Stimulated activated naive CD8-positive, alpha-beta T cell treated with anti-CD3 and anti-CD28 coated beads, Interleukin-15, amount 100 ng/mL, for 72 hours (primary cell): ENCODE data around the gene FRMPD2.
A peak's percentile ranks its signal among the peaks of the same experiment; 100 is the strongest.

Experiments used
- ATAC-seq: fragments of 150-1000 bp; cut with Tn5 transposase; 2 replicates; pipeline ENCODE4 v1.10.0; 2021; ENCODE audit warnings: mild to moderate bottlenecking, moderate library complexity
- DNase-seq, 2 donors: peaks; one replicate each; pipeline ENCODE4 v3.0.0; 2021 to 2022
- H3K27ac Mint-ChIP-seq, 2 donors: one replicate each; pipeline ENCODE4 v1.8.0; 2022; ENCODE audit warnings: mild to moderate bottlenecking in 2 of 2, mixed read lengths in 2 of 2, moderate library complexity in 2 of 2
- H3K27me3 Mint-ChIP-seq: one replicate; pipeline ENCODE4 v1.8.0; 2022; ENCODE audit warnings: mixed read lengths
- H3K4me1 Mint-ChIP-seq: one replicate; pipeline ENCODE4 v1.8.0; 2022; ENCODE audit warnings: mild to moderate bottlenecking, mixed read lengths
- H3K4me3 Mint-ChIP-seq, 2 donors: one replicate each; pipeline ENCODE4 v1.8.0; 2022; ENCODE audit warnings: mild to moderate bottlenecking in 2 of 2, mixed read lengths in 2 of 2, moderate library complexity in 1 of 2
- H3K9me3 Mint-ChIP-seq, 2 donors: one replicate each; pipeline ENCODE4 v1.8.0; 2022; ENCODE audit warnings: mixed read lengths in 2 of 2

FRMPD2 gene

GRCh38 chr10:48273741-48274140 is 755 bp downstream of the FRMPD2 start:
- DNase-seq, result no peak
- ATAC-seq, result no peak
- Mint-ChIP-seq H3K4me1 (no peaks in the 10 kb centered on the region), H3K27me3 (no peaks in the 10 kb centered on the region), H3K27ac (no peak overlapping the region), H3K4me3 (no peak overlapping the region), H3K9me3 (no peaks in the 10 kb centered on the region)

- H3K9me3 Mint-ChIP-seq, result peaks cover 0 to 3% of the 10 kb centered on the region in 2 donors
- no peak overlapping the region for H3K27ac Mint-ChIP-seq
- H3K4me1 Mint-ChIP-seq, result no peaks in the 10 kb centered on the region
- no peak for DNase-seq
- H3K4me3 Mint-ChIP-seq, result no peak overlapping the region
- H3K27me3 Mint-ChIP-seq, result no peaks in the 10 kb centered on the region
- ATAC-seq, result no peak
Observed at GRCh38 chr10:48272682-48273081, 1.8 kb downstream of the FRMPD2 start.

GRCh38 chr10:48271047-48271730 is 3.3 kb downstream of the FRMPD2 start:
- no peaks in the 10 kb centered on the region for H3K27me3 Mint-ChIP-seq
- peaks cover 0 to 9% of the 10 kb centered on the region in 2 donors for H3K9me3 Mint-ChIP-seq
- DNase-seq (no peak), ATAC-seq (no peak)
- no peak overlapping the region for H3K4me3 Mint-ChIP-seq
- H3K4me1 Mint-ChIP-seq, result no peaks in the 10 kb centered on the region
- H3K27ac Mint-ChIP-seq, result no peak overlapping the region

GRCh38 chr10:48266528-48266927 is 8.0 kb downstream of the FRMPD2 start:
- H3K27ac Mint-ChIP-seq, result no peak overlapping the region
- H3K27me3 Mint-ChIP-seq, result no peaks in the 10 kb centered on the region
- no peak overlapping the region for H3K4me3 Mint-ChIP-seq
- peaks cover 0 to 9% of the 10 kb centered on the region in 2 donors for H3K9me3 Mint-ChIP-seq
- ATAC-seq (peak; percentile 49), DNase-seq (no peak)
- no peaks in the 10 kb centered on the region for H3K4me1 Mint-ChIP-seq

GRCh38 chr10:48258105-48258504 is 16.4 kb downstream of the FRMPD2 start:
- Mint-ChIP-seq H3K27me3 (peaks cover 7% of the 10 kb centered on the region), H3K9me3 (no peaks in the 10 kb centered on the region), H3K4me1 (no peaks in the 10 kb centered on the region), H3K27ac (peak overlapping the region in 1 of 2 donors; percentile 29), H3K4me3 (no peak overlapping the region)
- no peak for ATAC-seq
- no peak for DNase-seq

GRCh38 chr10:48257407-48257961 is 17.0 kb downstream of the FRMPD2 start:
- Mint-ChIP-seq H3K4me3 (no peak overlapping the region), H3K9me3 (no peaks in the 10 kb centered on the region), H3K27ac (peak overlapping the region in 1 of 2 donors; percentile 29), H3K27me3 (peaks cover 7% of the 10 kb centered on the region), H3K4me1 (no peaks in the 10 kb centered on the region)
- no peak for ATAC-seq
- no peak for DNase-seq

- peaks cover 7% of the 10 kb centered on the region for H3K27me3 Mint-ChIP-seq
- ATAC-seq (no peak), DNase-seq (no peak)
- H3K4me3 Mint-ChIP-seq, result no peak overlapping the region
- H3K9me3 Mint-ChIP-seq, result no peaks in the 10 kb centered on the region
- H3K4me1 Mint-ChIP-seq, result no peaks in the 10 kb centered on the region
- H3K27ac Mint-ChIP-seq, result no peak overlapping the region
Observed at GRCh38 chr10:48255722-48256121, 18.8 kb downstream of the FRMPD2 start.

- no peak for DNase-seq
- Mint-ChIP-seq H3K4me3 (no peak overlapping the region), H3K27me3 (peaks cover 7% of the 10 kb centered on the region), H3K9me3 (no peaks in the 10 kb centered on the region), H3K4me1 (no peaks in the 10 kb centered on the region), H3K27ac (no peak overlapping the region)
- no peak for ATAC-seq
Observed at GRCh38 chr10:48254750-48255512, 19.6 kb downstream of the FRMPD2 start.

GRCh38 chr10:48253970-48254657 is 20.4 kb downstream of the FRMPD2 start:
- Mint-ChIP-seq H3K4me1 (no peaks in the 10 kb centered on the region), H3K9me3 (no peaks in the 10 kb centered on the region), H3K4me3 (no peak overlapping the region), H3K27me3 (peaks cover 7% of the 10 kb centered on the region), H3K27ac (no peak overlapping the region)
- DNase-seq (no peak), ATAC-seq (no peak)

- no peak overlapping the region for H3K27ac Mint-ChIP-seq
- H3K27me3 Mint-ChIP-seq, result no peaks in the 10 kb centered on the region
- no peak overlapping the region for H3K4me3 Mint-ChIP-seq
- ATAC-seq, result no peak
- no peak for DNase-seq
- no peaks in the 10 kb centered on the region for H3K9me3 Mint-ChIP-seq
- H3K4me1 Mint-ChIP-seq, result peaks cover 6% of the 10 kb centered on the region
Observed at GRCh38 chr10:48252354-48252650, 22.2 kb downstream of the FRMPD2 start.

GRCh38 chr10:48251525-48252353 is 22.8 kb downstream of the FRMPD2 start:
- Mint-ChIP-seq H3K9me3 (no peaks in the 10 kb centered on the region), H3K27me3 (no peaks in the 10 kb centered on the region), H3K27ac (no peak overlapping the region), H3K4me1 (peaks cover 6% of the 10 kb centered on the region), H3K4me3 (no peak overlapping the region)
- ATAC-seq (no peak), DNase-seq (no peak)

GRCh38 chr10:48251152-48251524 is 23.4 kb downstream of the FRMPD2 start:
- Mint-ChIP-seq H3K4me3 (no peak overlapping the region), H3K27ac (no peak overlapping the region), H3K27me3 (no peaks in the 10 kb centered on the region), H3K9me3 (no peaks in the 10 kb centered on the region), H3K4me1 (peaks cover 6% of the 10 kb centered on the region)
- DNase-seq, result no peak
- no peak for ATAC-seq

- H3K4me3 Mint-ChIP-seq, result no peak overlapping the region
- H3K9me3 Mint-ChIP-seq, result no peaks in the 10 kb centered on the region
- H3K27ac Mint-ChIP-seq, result no peak overlapping the region
- ATAC-seq (peak; percentile 36), DNase-seq (no peak)
- no peaks in the 10 kb centered on the region for H3K27me3 Mint-ChIP-seq
- peaks cover 6% of the 10 kb centered on the region for H3K4me1 Mint-ChIP-seq
Observed at GRCh38 chr10:48249763-48250351, 24.6 kb downstream of the FRMPD2 start.

GRCh38 chr10:48249004-48249762 is 25.3 kb downstream of the FRMPD2 start:
- peak; percentile 29 for ATAC-seq

More at GRCh38 chr10:48249004-48249762, 25.3 kb downstream of the FRMPD2 start:
- Mint-ChIP-seq H3K27ac (no peak overlapping the region), H3K9me3 (no peaks in the 10 kb centered on the region), H3K4me3 (no peak overlapping the region), H3K4me1 (peaks cover 6% of the 10 kb centered on the region), H3K27me3 (no peaks in the 10 kb centered on the region)
- no peak for DNase-seq
